ENCODE data around the gene RANBP3L.
"Not testable (repeated sequence)": the region's sequence is repeated elsewhere in the genome, so short reads cannot be mapped to it uniquely, and the experiment has no call there.

The RANBP3L gene

GRCh38 chr5:36199620-36200019 lies 102.1 kb downstream of the RANBP3L start:
- no peak for DNase-seq

- not testable (repeated sequence) for DNase-seq
Measured at GRCh38 chr5:36198783-36199182, 102.9 kb downstream of the RANBP3L start.
